Epidermal melanocyte (primary cell): ENCODE measurements around the gene POLR2L.

ENCODE experiments used
- DNase-seq: peaks from one replicate; pipeline ENCODE4 v3.0.0; 2011; ENCODE audit warnings: low spot score; ENCODE audit not compliant: insufficient read length

The POLR2L gene

GRCh38 chr11:842370-843002 lies at the start of gene POLR2L, which contains the start of gene TSPAN4:
TSS of gene POLR2L (minus strand) at chr11:842529. CDS start at chr11:842508, 21 bp downstream.
TSS of gene TSPAN4 (plus strand) at chr11:842852. CDS start at chr11:850305, 7,453 bp downstream.
- DNase-seq, result peak; percentile 92

GRCh38 chr11:890794-891540 lies 48.6 kb upstream of the POLR2L start:
- DNase-seq, result no peak

DNA sequence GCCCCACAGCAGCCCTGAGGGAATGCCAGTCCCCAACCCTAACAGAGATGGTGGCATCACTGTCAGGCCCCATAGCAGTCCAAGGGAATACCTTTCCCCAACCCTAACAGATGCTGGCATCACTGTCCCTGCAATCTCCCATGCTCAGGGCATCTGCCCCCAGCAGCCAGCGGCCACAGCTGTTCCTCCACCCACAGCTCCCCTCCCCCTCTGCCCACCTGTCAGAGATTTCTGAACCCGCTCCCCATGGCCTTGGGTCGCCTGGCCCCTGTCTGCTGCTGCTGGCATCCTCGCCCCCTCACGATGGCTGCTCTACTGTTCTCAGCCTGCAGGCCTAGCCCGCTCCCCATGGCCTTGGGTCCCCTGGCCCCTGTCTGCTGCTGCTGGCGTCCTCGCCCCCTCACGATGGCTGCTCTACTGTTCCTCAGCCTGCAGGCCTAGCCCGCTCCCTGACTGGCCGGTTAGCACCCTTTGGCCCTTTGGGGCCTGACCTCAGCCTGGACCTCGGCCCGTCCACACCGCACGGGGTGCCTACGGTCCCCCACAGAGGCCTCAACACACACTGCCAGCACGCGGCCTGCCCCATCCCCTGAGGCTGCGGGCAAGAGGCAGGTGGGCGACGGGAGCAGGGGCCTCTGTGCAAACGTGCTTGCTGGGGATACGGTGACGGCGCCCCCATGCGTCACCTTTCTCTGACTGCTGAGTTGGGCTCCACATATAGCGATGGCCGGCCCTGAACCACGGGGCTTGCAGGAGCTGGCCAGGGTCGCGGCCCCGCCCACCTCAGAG lies 47.6 kb upstream of the POLR2L start:
- DNase-seq, result no peak

- no peak for DNase-seq
Measured at GRCh38 chr11:889257-889656, 46.9 kb upstream of the POLR2L start.

DNA sequence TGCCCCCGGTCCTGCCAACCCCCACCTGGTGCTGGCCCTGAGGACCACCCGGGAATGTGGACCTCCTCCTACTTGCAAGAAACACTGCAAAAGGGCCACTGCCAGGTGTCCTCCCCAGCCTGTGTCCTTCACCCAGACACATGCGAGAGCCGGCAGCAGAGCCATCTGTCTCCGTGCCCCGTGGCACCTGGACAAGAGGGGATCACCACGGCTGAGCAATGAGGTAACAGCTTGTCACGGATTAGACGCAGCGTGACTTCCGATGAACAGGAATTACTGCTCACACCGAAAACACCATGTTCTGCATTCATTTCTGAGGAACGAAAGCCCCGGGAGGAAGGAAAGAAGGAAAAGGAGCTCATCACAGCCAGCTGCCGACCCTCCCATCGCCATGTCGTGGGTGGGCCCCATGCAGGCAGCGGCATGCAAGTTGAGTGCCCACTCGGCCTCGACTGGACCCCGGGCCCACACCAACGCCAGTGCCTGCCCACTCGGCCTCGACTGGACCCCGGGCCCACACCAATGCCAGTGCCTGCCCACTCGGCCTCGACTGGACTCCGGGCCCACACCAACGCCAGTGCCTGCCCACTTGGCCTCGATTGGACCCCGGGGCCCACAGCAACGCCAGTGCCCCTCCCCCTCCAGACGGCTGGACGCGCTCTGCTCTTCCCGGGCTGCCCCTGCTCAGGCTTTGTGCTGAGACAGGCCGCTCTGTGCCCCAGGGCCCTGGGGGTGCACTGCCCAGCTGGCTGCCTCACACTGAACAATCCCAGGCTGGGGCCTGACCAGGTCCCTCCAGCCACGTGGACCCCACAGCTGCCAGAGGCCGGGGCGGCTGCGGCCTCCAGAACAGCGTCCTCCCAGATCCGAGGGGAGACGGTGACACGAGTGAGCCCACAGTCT lies 46.2 kb upstream of the POLR2L start:
- no peak for DNase-seq

GRCh38 chr11:887589-887988 lies 45.3 kb upstream of the POLR2L start:
- no peak for DNase-seq

- DNase-seq, result no peak
Measured at GRCh38 chr11:886568-886967, 44.2 kb upstream of the POLR2L start.

- DNase-seq, result no peak
Measured at GRCh38 chr11:884578-885070, 42.3 kb upstream of the POLR2L start.

DNA sequence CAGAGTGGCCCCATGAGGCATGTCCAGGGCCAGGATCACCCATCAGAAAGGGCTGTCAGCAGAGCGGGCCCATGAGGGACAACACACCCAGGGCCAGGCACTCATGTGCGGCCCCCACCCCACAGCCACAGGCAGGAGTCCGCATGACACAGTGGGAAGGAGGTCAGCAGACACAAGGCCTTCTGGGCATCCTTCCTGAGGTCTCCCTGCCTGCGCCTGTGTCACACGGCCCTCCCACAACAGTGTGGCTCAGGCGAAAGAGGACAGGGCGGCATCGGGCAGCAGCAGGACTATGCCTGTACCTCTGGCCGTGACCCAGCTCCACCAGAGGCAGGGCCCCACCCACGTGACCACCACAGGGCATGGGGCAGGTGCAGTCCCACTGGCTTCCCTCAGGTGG lies 41.2 kb upstream of the POLR2L start:
- no peak for DNase-seq

DNA sequence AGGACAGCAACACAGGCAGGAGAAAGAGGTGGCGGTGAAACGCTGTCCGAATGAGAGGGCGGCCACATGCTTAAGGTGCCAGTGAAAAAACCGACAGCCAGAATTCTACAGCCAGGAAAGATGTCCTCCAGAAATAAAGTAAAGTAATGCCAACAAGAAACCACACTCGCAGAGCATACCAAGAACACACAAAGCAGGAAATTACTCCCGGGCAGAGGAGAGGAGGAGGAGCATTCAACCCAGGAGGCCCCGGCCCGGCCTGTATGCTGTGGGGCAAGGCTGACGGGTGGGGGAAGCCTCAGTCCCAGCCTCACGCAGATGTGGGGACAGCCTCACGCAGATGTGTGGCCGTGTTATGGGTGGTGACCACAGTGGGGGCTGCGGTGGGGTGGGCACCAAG lies 40.3 kb upstream of the POLR2L start:
- no peak for DNase-seq

- DNase-seq, result no peak
Measured at GRCh38 chr11:880447-880846, 38.1 kb upstream of the POLR2L start.

DNA sequence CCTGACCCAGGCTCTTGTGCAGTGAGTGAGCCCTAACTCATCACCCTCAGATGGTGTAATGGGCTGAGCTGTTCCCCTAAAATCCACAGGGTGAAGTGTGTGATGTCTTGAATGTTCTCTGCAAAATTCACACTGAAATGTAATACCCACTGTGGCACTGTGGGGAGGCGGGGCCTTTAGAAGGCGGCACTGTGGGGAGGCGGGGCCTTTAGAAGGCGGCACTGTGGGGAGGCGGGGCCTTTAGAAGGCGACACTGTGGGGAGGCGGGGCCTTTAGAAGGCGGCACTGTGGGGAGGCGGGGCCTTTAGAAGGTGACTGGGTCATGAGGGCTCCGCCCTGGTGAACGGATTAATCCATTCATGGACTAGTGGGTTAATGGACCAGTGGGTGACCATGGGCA lies 35.2 kb upstream of the POLR2L start:
- DNase-seq, result no peak

GRCh38 chr11:876545-876944 lies 34.2 kb upstream of the POLR2L start:
- DNase-seq, result no peak

DNA sequence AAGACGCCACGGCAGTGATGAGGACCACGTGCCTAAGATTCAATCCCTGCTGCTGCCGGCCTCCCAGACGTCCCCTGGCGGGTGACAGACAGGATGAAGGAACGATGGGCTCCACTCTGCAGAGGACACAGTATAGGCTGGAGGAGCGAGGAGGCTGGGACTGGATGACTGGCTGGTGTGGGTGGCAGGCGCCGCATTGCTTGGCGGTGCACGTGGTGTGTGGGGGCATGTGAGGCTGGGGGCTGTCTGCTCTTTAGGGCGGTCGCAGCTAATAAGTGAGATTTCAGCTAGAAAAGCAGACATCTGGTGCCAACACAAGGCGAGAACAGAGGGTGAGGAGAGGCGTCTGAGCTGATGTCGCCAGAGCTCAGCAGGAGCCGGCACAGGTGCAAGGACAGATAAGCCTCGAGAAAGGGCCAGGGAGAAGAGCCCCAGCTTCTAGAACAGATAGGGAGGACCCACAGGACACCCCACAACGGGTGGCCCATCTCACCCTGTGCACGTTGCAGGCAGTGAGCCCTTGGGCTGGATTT lies 33.5 kb upstream of the POLR2L start:
- DNase-seq, result no peak

DNA sequence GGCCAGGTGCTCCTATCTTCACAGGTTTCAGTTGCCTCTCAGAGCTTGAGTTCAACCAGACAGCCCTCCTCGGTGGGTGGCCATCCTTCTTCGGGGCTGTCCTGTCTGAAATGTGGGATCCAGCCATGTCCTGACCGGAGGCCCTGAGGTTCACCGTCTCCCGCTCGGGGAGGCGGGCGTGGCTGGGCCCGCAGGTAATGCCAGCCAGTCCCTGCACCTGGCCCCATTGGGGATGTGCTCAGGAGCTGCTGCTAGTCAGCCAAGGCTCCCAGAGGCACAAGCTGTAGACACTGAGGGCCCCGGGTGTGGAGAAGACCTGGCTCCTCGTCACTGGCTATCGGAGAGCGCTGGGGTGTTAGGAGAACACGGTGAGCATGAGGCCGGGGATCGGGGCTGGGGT lies 32.9 kb upstream of the POLR2L start:
- DNase-seq, result no peak

DNA sequence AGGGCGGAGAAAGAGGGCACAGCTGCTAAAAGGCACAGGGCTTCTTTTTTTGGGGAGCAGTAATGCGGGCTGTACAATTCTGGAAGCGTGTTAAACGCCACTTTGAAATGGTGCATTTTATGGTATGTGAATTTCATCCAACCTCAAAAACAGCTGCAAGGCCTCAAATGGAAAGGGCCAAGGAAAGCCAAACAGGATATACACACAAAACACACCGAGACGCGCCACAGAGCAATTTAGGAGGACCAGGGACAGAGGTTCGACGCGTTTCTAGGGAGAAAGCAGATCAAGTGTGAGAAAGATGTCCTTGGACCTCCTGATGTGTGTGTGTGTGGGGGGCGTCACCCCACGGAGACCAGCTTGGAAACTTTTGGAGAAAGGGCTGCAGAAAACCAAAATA lies 31.4 kb upstream of the POLR2L start:
- no peak for DNase-seq

GRCh38 chr11:872799-873198 lies 30.5 kb upstream of the POLR2L start:
- no peak for DNase-seq

- DNase-seq, result no peak
Measured at GRCh38 chr11:871472-871871, 29.1 kb upstream of the POLR2L start.

DNA sequence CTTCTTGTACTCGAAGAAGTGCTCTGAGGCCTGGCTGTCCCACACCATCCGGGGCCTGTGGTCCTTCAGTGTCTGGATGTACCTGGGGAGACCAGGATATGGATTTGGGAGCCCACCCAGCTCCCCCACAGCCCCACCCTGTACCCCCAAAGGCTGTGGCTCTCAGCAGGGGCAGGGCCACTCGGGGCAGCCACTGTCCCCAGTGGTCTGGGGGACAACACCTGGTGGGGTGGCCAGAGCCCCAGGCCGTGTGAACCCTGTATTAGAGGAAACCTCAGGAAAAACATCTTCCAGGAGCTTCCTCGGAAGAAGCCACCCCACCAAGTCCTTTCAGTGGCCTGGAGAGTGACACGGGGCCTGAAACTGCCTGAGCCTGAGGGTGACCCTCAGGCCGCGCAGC lies 28.1 kb upstream of the POLR2L start:
- DNase-seq, result no peak

- DNase-seq, result no peak
Measured at GRCh38 chr11:870127-870413, 27.7 kb upstream of the POLR2L start.
